Endothelial cell of umbilical vein (primary cell): ENCODE results near the gene THAP4. TPM values are rescaled to one million over a fixed set of nuclear protein-coding genes. Genes with fewer than 3 reads are reported as not detected.

Experiments used
- BruUV-seq: library from RNA; stranded (reverse); fragments of 400-500 nt; replicated peaks from 2 replicates; lab custom pipeline; 2021; lab: Mats Ljungman, UMichigan
- CTCF ChIA-PET: fragments of 300-600, 350-600 bp; sonication (Branson Sonifier 250); formaldehyde crosslinking; loops from one replicate; lab custom pipeline; 2021; ENCODE audit warnings: antibody characterized with exemption, inconsistent platforms; lab: Charles Lee
- POLR2A ChIA-PET: fragments of 300-600, 350-600 bp; sonication (Branson Sonifier 250); formaldehyde crosslinking; loops from one replicate; lab custom pipeline; 2021; ENCODE audit warnings: antibody characterized with exemption, inconsistent platforms; lab: Charles Lee
- DNase-seq: peaks from one replicate; pipeline ENCODE4 v3.0.0-alpha.2; 2011; ENCODE audit warnings: low read depth, low spot score
- FAIRE-seq: peaks from 2 replicates; lab custom pipeline; 2011; peaks lifted over from hg19 to GRCh38; lab: Jason Lieb, UNC
- H2AFZ ChIP-seq: 2 replicates; pipeline ENCODE4 v1.6.0; 2012; ENCODE audit warnings: low read depth, low read length, control low read depth, inconsistent platforms
- H3K27ac ChIP-seq: 2 replicates; pipeline ENCODE4 v1.5.1; 2011; ENCODE audit warnings: low read depth, mild to moderate bottlenecking, control low read depth, low read length, moderate library complexity; ENCODE audit not compliant: insufficient read depth
- H3K27me3 ChIP-seq, 2 experiments: 2 replicates each; pipeline versions ENCODE4 v1.6.0 to v1.6.1; 2011; ENCODE audit warnings: low read length in 2 of 2, mixed read lengths in 1 of 2; ENCODE audit not compliant: control insufficient read depth in 2 of 2, insufficient read depth in 2 of 2
- H3K36me3 ChIP-seq, 2 experiments: 2 replicates in 1 of 2; 3 replicates in 1 of 2; pipeline ENCODE4 v1.5.1; 2011; ENCODE audit warnings: low read length in 2 of 2, mild to moderate bottlenecking in 1 of 2, moderate library complexity in 1 of 2; ENCODE audit not compliant: control insufficient read depth in 2 of 2, insufficient read depth in 2 of 2; ENCODE audit errors: extremely low read depth in 1 of 2
- H3K4me1 ChIP-seq: 3 replicates; pipeline ENCODE4 v1.5.1; 2011; ENCODE audit warnings: mild to moderate bottlenecking, low read length; ENCODE audit not compliant: control insufficient read depth, insufficient read depth; ENCODE audit errors: extremely low read depth
- H3K4me2 ChIP-seq: 2 replicates; pipeline ENCODE4 v1.6.1; 2011; ENCODE audit warnings: low read length, control low read depth, mixed read lengths; ENCODE audit not compliant: insufficient read depth
- H3K4me3 ChIP-seq, 3 experiments: fragments of 200-600 bp in 1 of 3; sonication (generic), shearing (Covaris generic) in 1 of 3; replicated peaks in 1 of 3; 2 replicates each; pipeline ENCODE4 v1.5.1; 2011 to 2016; ENCODE audit warnings: control low read depth in 3 of 3, low read length in 3 of 3, mild to moderate bottlenecking in 2 of 3, inconsistent platforms in 1 of 3, low read depth in 1 of 3, moderate library complexity in 1 of 3; ENCODE audit not compliant: insufficient read depth in 1 of 3
- H3K79me2 ChIP-seq: 2 replicates; pipeline ENCODE4 v1.6.0; 2012; ENCODE audit warnings: low read length, inconsistent platforms; ENCODE audit not compliant: control insufficient read depth, insufficient read depth
- H3K9ac ChIP-seq: replicated peaks from 2 replicates; pipeline ENCODE3; 2011; ENCODE audit warnings: low read length, control low read depth; ENCODE audit not compliant: insufficient read depth; ENCODE audit errors: extremely low read depth
- H3K9me1 ChIP-seq: replicated peaks from 3 replicates; pipeline ENCODE4 v1.6.0; 2011; ENCODE audit warnings: mild to moderate bottlenecking, low read length; ENCODE audit not compliant: control insufficient read depth, insufficient read depth; ENCODE audit errors: extremely low read depth
- H3K9me3 ChIP-seq: replicated peaks from 2 replicates; pipeline ENCODE4 v1.5.1; 2012; ENCODE audit warnings: low read length, inconsistent platforms; ENCODE audit not compliant: control insufficient read depth, insufficient read depth
- H4K20me1 ChIP-seq: replicated peaks from 2 replicates; pipeline ENCODE3; 2011; ENCODE audit warnings: mild to moderate bottlenecking, low read length; ENCODE audit not compliant: control insufficient read depth, insufficient read depth; ENCODE audit errors: extremely low read depth
- EZH2 ChIP-seq: IDR thresholded peaks from 2 replicates; pipeline ENCODE4 v1.6.1; 2012; ENCODE audit warnings: borderline replicate concordance, low read depth, mild to moderate bottlenecking, moderate library complexity, low read length, inconsistent platforms; ENCODE audit not compliant: severe bottlenecking
- FOS ChIP-seq: IDR thresholded peaks from 2 replicates; pipeline ENCODE4 v1.6.1; 2011; ENCODE audit warnings: mild to moderate bottlenecking, low read length, moderate library complexity, borderline replicate concordance; ENCODE audit not compliant: insufficient read depth
- GATA2 ChIP-seq: IDR thresholded peaks from 2 replicates; pipeline ENCODE4 v1.7.0; 2011; ENCODE audit warnings: low read depth, mild to moderate bottlenecking, moderate library complexity, mixed read lengths, low read length; ENCODE audit not compliant: insufficient read length, insufficient read depth
- JUN ChIP-seq: IDR thresholded peaks from 2 replicates; pipeline ENCODE4 v1.6.1; 2011; ENCODE audit warnings: borderline replicate concordance, low read depth; ENCODE audit not compliant: insufficient read length, insufficient read depth
- MYC ChIP-seq: IDR thresholded peaks from one replicate; pipeline ENCODE4 v1.6.1; 2011; ENCODE audit warnings: mild to moderate bottlenecking, low read depth, low read length
- POLR2A ChIP-seq: IDR thresholded peaks from 2 replicates; pipeline ENCODE4 v1.6.1; 2012; ENCODE audit warnings: low read depth, mild to moderate bottlenecking, control low read depth, low read length
- POLR2AphosphoS5 ChIP-seq: IDR thresholded peaks from 2 replicates; pipeline ENCODE4 v1.6.1; 2012; ENCODE audit warnings: low read depth, mild to moderate bottlenecking, control low read depth, low read length, moderate library complexity; ENCODE audit not compliant: insufficient read depth
- dilution Hi-C: fragments of 300-500 bp; cut with MboI; formaldehyde crosslinking; loops from one replicate; pipeline ENCODE4 v1.15.0; 2019; ENCODE audit warnings: low sequenced_read_pairs; ENCODE audit not compliant: extremely low pct_ligation_motif_present
- intact Hi-C: fragments of 100-400 bp; cut with micrococcal nuclease; formaldehyde crosslinking; loops from one replicate; pipeline ENCODE4 v1.10.0; 2022
- polyA plus RNA-seq, 4 experiments: library from polyadenylated mRNA; depleted of rRNA in 3 of 4; stranded (reverse) in 3 of 4; unstranded in 1 of 4; fragments of >200 nt; gene quantifications; 2 replicates each; pipeline versions ENCODE4 v1.2.1 to v1.2.3, GENCODE V29; 2011 to 2012; ENCODE audit warnings: missing spikeins in 1 of 4
- total RNA-seq: library from RNA; stranded (reverse); gene quantifications from 2 replicates; pipeline ENCODE4 v1.2.3, GENCODE V29; 2021
- TF ChIP-seq, protein P1 (sequence below), 2 donors: IDR thresholded peaks; 1 replicate in 1 of 2; 2 replicates in 1 of 2; pipeline ENCODE4 v1.5.1; 2011; ENCODE audit warnings: low read length in 2 of 2, mild to moderate bottlenecking in 2 of 2, moderate library complexity in 2 of 2, control low read depth in 1 of 2, inconsistent platforms in 1 of 2, low read depth in 1 of 2; ENCODE audit not compliant: insufficient read depth in 1 of 2; ENCODE audit errors: extremely low read depth in 1 of 2
- TF ChIP-seq, protein P2 (sequence below): IDR thresholded peaks from 2 replicates; pipeline ENCODE4 v1.6.1; 2011; ENCODE audit not compliant: insufficient read depth, insufficient read length

Gene THAP4
- total and polyA plus RNA-seq, 2 donors (not counting 3 experiments of a cell fraction or from before 2014, with no cell fraction given): 45.4 to 47.4 TPM

DNA sequence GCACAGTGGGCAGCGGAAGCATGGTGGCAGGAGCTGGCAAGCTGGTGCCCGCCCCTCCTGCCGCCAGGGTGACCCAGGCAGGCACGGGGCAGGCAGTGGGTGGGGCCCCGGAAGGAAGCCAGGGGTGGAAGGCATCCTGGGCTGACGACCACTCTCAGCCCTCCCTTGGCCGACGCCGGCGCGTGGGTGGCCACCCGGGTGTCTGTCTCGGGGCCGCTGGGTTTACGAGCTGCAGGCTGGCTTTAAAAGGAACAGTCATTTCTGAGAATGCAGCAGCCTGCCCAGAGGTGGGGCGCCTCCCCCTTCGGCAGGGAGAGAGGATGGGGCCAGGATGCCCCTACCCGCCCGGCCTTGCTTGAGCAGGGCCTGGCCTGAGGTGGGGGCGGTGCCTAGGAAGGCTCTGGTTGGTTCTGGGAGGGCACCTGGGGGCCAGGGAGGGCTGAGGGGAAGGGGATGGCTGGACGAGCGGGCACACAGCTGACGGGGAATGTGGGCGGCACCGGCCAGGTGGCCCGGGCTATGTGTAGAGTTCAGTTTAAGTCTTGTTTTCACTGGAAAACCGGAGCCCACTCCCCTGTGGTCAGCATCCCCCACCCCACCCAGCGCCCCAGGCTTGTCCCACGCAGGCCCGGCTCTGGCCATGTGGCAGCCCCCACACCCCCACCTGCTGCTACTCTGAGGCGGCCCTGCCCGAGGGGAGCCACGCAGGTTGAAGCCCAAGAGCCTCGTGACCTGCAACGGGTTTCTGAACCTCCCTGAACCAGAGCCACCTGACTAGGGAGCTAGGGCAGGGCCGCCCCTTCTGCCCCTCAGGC is 72.2 kb downstream of the THAP4 start:
- DNase-seq: no peak
- H3K4me1 ChIP-seq: peaks cover 22% of the 10 kb centered on the region
- no peak overlapping the region for H3K4me3 ChIP-seq
- TF ChIP-seq EZH2: no peak
- TF ChIP-seq, protein P1, sequence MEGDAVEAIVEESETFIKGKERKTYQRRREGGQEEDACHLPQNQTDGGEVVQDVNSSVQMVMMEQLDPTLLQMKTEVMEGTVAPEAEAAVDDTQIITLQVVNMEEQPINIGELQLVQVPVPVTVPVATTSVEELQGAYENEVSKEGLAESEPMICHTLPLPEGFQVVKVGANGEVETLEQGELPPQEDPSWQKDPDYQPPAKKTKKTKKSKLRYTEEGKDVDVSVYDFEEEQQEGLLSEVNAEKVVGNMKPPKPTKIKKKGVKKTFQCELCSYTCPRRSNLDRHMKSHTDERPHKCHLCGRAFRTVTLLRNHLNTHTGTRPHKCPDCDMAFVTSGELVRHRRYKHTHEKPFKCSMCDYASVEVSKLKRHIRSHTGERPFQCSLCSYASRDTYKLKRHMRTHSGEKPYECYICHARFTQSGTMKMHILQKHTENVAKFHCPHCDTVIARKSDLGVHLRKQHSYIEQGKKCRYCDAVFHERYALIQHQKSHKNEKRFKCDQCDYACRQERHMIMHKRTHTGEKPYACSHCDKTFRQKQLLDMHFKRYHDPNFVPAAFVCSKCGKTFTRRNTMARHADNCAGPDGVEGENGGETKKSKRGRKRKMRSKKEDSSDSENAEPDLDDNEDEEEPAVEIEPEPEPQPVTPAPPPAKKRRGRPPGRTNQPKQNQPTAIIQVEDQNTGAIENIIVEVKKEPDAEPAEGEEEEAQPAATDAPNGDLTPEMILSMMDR (IDR thresholded peaks at IDR 0.05; ENCODE audit: extremely low read depth in 1 of 2, insufficient read depth in 1 of 2, low read depth in 1 of 2, low read length in 2 of 2): no peak
- TF ChIP-seq POLR2A: no peak
- TF ChIP-seq MYC: no peak
- TF ChIP-seq GATA2: no peak
- no peak for TF ChIP-seq FOS
- TF ChIP-seq, protein P2, sequence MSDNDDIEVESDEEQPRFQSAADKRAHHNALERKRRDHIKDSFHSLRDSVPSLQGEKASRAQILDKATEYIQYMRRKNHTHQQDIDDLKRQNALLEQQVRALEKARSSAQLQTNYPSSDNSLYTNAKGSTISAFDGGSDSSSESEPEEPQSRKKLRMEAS: no peak
- TF ChIP-seq JUN: no peak
- no peak for TF ChIP-seq POLR2AphosphoS5
- no peak overlapping the region for H3K9ac ChIP-seq
- H2AFZ ChIP-seq: no peak overlapping the region
- dilution Hi-C loops: no loop called here
- ChIA-PET CTCF (interaction anchor here (1.1 to 1.9 kb wide), 2 partner anchors 11 to 57 kb away, joined by 3 to 7 read pairs; partner anchors contain the start of gene STK25), POLR2A (no interaction called here)
- no peak overlapping the region for H3K27ac ChIP-seq
- no peaks in the 10 kb centered on the region for H3K9me3 ChIP-seq
- no peak overlapping the region for H3K4me2 ChIP-seq
- intact Hi-C loops: no loop called here
- H3K9me1 ChIP-seq: no peaks in the 10 kb centered on the region
- H3K27me3 ChIP-seq: no peaks in the 10 kb centered on the region
- H3K79me2 ChIP-seq: peaks cover 48% of the 10 kb centered on the region
- no peaks in the 10 kb centered on the region for H4K20me1 ChIP-seq
- no TSS peak for BruUV-seq
- peaks cover 5 to 29% of the 10 kb centered on the region in 2 experiments for H3K36me3 ChIP-seq
- FAIRE-seq: no peak
